ENCODE data around the gene NEDD4.

DNA sequence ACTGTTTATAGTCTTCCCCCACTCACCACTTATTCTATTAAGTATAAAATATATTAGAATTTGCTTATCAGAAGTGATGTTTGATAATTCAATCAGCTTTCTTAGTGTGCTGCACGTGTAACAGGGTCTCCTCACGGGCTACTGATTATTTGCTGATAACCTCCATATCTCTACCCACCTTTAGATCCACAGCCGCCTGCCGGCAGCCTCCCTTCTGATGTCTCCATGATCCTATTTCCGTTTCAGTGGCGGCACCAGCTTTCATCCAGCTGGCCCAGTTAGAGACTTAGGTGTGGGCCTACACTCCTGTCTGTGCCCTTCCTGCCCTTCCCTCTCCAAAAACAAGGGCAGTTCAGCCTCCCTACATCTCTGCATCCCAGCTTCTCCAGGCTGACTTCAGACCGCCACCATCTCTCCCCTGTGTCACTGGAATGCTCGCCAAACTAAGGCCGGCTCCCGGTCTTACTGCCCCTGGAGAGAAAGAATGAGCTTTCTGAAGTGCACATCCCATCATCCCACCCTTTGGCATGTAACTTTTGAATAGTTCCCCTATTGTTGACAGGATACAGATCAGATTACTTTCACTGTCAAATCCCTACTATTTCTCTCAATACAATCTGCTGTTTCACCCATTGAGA lies 173.9 kb downstream of the NEDD4 start:
- no peak for TF ChIP-seq ZNF274 (IDR thresholded peaks at IDR 0.05; ENCODE audit: low read depth, low read length)
- TF ChIP-seq YY1 (IDR thresholded peaks at IDR 0.05; ENCODE audit: insufficient read depth, insufficient read length) = no peak
- no peak for TF ChIP-seq SUZ12 (IDR thresholded peaks at IDR 0.05; ENCODE audit: extremely low read depth, insufficient read depth, insufficient read length)
